ENCODE results near the gene B3GALNT1.

- TF ChIP-seq POLR2A (IDR thresholded peaks at IDR 0.05; ENCODE audit: low read depth, low read length) (no peak), TAF1 (IDR thresholded peaks at IDR 0.05; ENCODE audit: low read depth, low read length) (no peak), POLR2AphosphoS5 (IDR thresholded peaks at IDR 0.05; ENCODE audit: low read depth, low read length) (no peak)
Observed at GRCh38 chr3:161064413-161064812, 40.7 kb downstream of the B3GALNT1 start.

All from GM12891 (cell line).